GM12878 (cell line): Measurements from ENCODE around the gene SPPL2B. TPM values are rescaled to one million over a fixed set of nuclear protein-coding genes. Genes with fewer than 3 reads are reported as not detected.
A peak's percentile ranks its signal among the peaks of the same experiment; 100 is the strongest.
"Not testable (repeated sequence)": the region's sequence is repeated elsewhere in the genome, so short reads cannot be mapped to it uniquely, and the experiment has no call there.

Experiments
- ATAC-seq: fragments of 200-7000 bp; cut with Tn5 transposase; 3 replicates; pipeline ENCODE4 v1.9.1; 2020; ENCODE audit warnings: mild to moderate bottlenecking, moderate library complexity
- BruUV-seq: library from RNA; stranded (reverse); fragments of 400-500 nt; replicated peaks from 2 replicates; lab custom pipeline; 2021; lab: Mats Ljungman, UMichigan
- CTCF ChIA-PET: fragments of 300-600 bp; sonication (Branson Sonifier 250); formaldehyde crosslinking; extraction: SDS; loops from one replicate; lab custom pipeline; 2021; ENCODE audit warnings: inconsistent platforms; lab: Yijun Ruan, JAX
- POLR2A ChIA-PET: fragments of 350-600 bp; formaldehyde crosslinking; extraction: SDS; loops from one replicate; lab custom pipeline; 2021; ENCODE audit warnings: inconsistent platforms; lab: Charles Lee
- RAD21 ChIA-PET: fragments of 300-600 bp; sonication (Branson Sonifier 250); formaldehyde crosslinking; loops from one replicate; lab custom pipeline; 2023; ENCODE audit warnings: antibody characterized with exemption; ENCODE audit not compliant: unreplicated experiment; lab: Charles Lee
- SMC1A ChIA-PET: fragments of 300-600 bp; sonication (Branson Sonifier 250); formaldehyde crosslinking; loops from one replicate; lab custom pipeline; 2023; ENCODE audit not compliant: unreplicated experiment, uncharacterized antibody; lab: Charles Lee
- DNase-seq: peaks from one replicate; pipeline ENCODE4 v3.0.0-alpha.2; 2011; ENCODE audit warnings: low read depth, low spot score
- FAIRE-seq: peaks from 3 replicates; lab custom pipeline; 2011; peaks lifted over from hg19 to GRCh38; lab: Jason Lieb, UNC
- H2AFZ ChIP-seq: 2 replicates; pipeline ENCODE4 v1.6.0; 2011; ENCODE audit warnings: low read depth, low read length, control low read depth; ENCODE audit not compliant: control insufficient read depth
- H3K27ac ChIP-seq: 2 replicates; pipeline ENCODE4 v1.5.1; 2011; ENCODE audit warnings: control low read depth; ENCODE audit not compliant: control insufficient read depth, insufficient read depth
- H3K27me3 ChIP-seq, 2 experiments: replicated peaks in 1 of 2; 2 replicates each; pipeline versions ENCODE4 v1.6.0 to v1.6.1; 2011; ENCODE audit warnings: low read length in 1 of 2; ENCODE audit not compliant: control insufficient read depth in 2 of 2, insufficient read depth in 2 of 2
- H3K36me3 ChIP-seq, 2 experiments: 2 replicates each; pipeline ENCODE4 v1.5.1; 2011; ENCODE audit warnings: low read length in 1 of 2; ENCODE audit not compliant: control insufficient read depth in 2 of 2, insufficient read depth in 2 of 2
- H3K4me1 ChIP-seq: 2 replicates; pipeline ENCODE4 v1.6.1; 2011; ENCODE audit warnings: mild to moderate bottlenecking, low read length, moderate library complexity, mixed read lengths; ENCODE audit not compliant: control insufficient read depth, insufficient read depth
- H3K4me2 ChIP-seq: 2 replicates; pipeline ENCODE4 v1.6.0; 2011; ENCODE audit warnings: control low read depth; ENCODE audit not compliant: control insufficient read depth, insufficient read depth
- H3K4me3 ChIP-seq: fragments of 200-600 bp; sonication (generic); 2 replicates; pipeline ENCODE4 v1.5.1; 2016
- H3K79me2 ChIP-seq: 2 replicates; pipeline ENCODE4 v1.6.0; 2011; ENCODE audit warnings: low read length; ENCODE audit not compliant: control insufficient read depth, insufficient read depth
- H3K9ac ChIP-seq: 2 replicates; pipeline ENCODE4 v1.8.0; 2011; ENCODE audit warnings: low read length, control low read depth, mixed read lengths; ENCODE audit not compliant: control insufficient read depth, insufficient read depth
- H3K9me3 ChIP-seq: replicated peaks from 3 replicates; pipeline ENCODE4 v1.5.1; 2011; ENCODE audit warnings: mild to moderate bottlenecking, low read length; ENCODE audit not compliant: control insufficient read depth, insufficient read depth
- H4K20me1 ChIP-seq: 2 replicates; pipeline ENCODE4 v1.6.0; 2011; ENCODE audit not compliant: control insufficient read depth, insufficient read depth
- WGBS: methylation state at CpG from one replicate; pipeline ENCODE4 v1.1.6; 2016; ENCODE audit warnings: low lambda C conversion rate; ENCODE audit not compliant: insufficient replicate concordance, insufficient coverage; ENCODE audit errors: missing lambda C conversion rate; 5-methylcytosine and 5-hydroxymethylcytosine counted together
- in situ Hi-C: fragments of 300-500 bp; cut with MboI; formaldehyde crosslinking; loops from 9 replicates; pipeline ENCODE4 v1.14.3; 2018; ENCODE audit warnings: mixed read lengths
- intact Hi-C: fragments of 100-400 bp; cut with micrococcal nuclease; formaldehyde crosslinking; loops from one replicate; pipeline ENCODE4 v1.14.2; 2022; ENCODE audit not compliant: unreplicated experiment
- polyA plus RNA-seq, 11 experiments: library from polyadenylated mRNA; depleted of rRNA in 4 of 11; unstranded in 6 of 11; stranded (reverse) in 5 of 11; fragments of >200 nt; fragmentation: Nextera tagmentation in 4 of 11; fragmentation: Illumina TruSeq in 1 of 11; extraction: Ambion mirVana in 4 of 11; extraction: Trizol in 1 of 11; gene quantifications; 1 replicate in 1 of 11; 2 replicates in 10 of 11; pipeline versions ENCODE4 v1.2.1 to v1.2.3, GENCODE V29; 2011 to 2016; ENCODE audit warnings: inconsistent platforms in 2 of 11, missing spikeins in 2 of 11, low read depth in 1 of 11
- total RNA-seq, 4 experiments: library from RNA; depleted of rRNA in 3 of 4; stranded (reverse); fragments of >200 nt in 3 of 4; fragmentation: Illumina TruSeq in 1 of 4; extraction: Trizol in 1 of 4; gene quantifications; 2 replicates each; pipeline versions ENCODE4 v1.2.1 to v1.2.3, GENCODE V29; 2013 to 2021

The SPPL2B gene
- total and polyA plus RNA-seq, 10 of the 15 experiments (the other 5 are each of a cell fraction or from before 2014, with no cell fraction given) = 0.29 to 56.5 (median 18.3) TPM

GRCh38 chr19:2395293-2395829 is 66.9 kb downstream of the SPPL2B start:
- H4K20me1 ChIP-seq, H3K9ac ChIP-seq, BruUV-seq, POLR2A ChIA-PET, H2AFZ ChIP-seq, ATAC-seq, DNase-seq, H3K79me2 ChIP-seq, H3K27me3 ChIP-seq, H3K4me3 ChIP-seq, in situ Hi-C loops, FAIRE-seq, H3K36me3 ChIP-seq, H3K9me3 ChIP-seq, H3K4me1 ChIP-seq: not testable (repeated sequence)
- intact Hi-C loops = loop anchor here (10.0 kb wide), 1 partner anchor 219 kb away; no protein-coding TSS in a partner anchor
- ChIA-PET SMC1A (interaction anchor here (1.4 to 1.9 kb wide), 2 partner anchors 133 to 219 kb away, joined by 3 to 5 read pairs; no protein-coding TSS in a partner anchor), CTCF (interaction anchor here (1.1 to 5.6 kb wide), 3 partner anchors 133 to 241 kb away, joined by 3 to 66 read pairs (median 24); no protein-coding TSS in a partner anchor), RAD21 (interaction anchor here (1.2 to 5.3 kb wide), 6 partner anchors 32 to 241 kb away, joined by 3 to 31 read pairs (median 4); partner anchors contain the start of gene TIMM13)
- Histone ChIP-seq H3K27ac (peak overlapping the region; percentile 62), H3K4me2 (peak overlapping the region; percentile 17; the same call in 1 of the 2 replicates)
- WGBS = 99% methylated on average over 18 of the region's 18 CpGs

DNA sequence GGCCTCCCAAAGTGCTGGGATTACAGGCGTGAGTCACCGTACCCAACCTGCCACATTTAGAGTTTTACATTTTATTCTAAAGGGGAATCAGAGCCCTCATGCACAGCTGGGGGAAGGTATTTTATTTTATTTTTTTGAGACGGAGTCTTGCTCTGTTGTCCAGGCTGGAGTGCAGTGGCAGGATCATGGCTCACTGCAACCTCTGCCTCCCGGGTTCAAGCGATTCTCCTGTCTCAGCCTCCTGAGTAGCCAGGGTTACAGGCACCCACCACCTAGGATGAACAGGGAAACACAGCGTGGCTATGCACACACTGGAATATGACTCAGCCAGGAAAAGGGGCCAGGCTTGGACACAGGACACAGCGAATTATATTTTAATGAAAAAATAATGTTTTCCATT is 68.7 kb downstream of the SPPL2B start:
- DNase-seq, H3K4me3 ChIP-seq, H2AFZ ChIP-seq, H3K36me3 ChIP-seq, H3K27ac ChIP-seq, H3K27me3 ChIP-seq, H4K20me1 ChIP-seq, H3K4me1 ChIP-seq, in situ Hi-C loops, H3K9ac ChIP-seq, ATAC-seq, RAD21 ChIA-PET, FAIRE-seq, H3K79me2 ChIP-seq, H3K4me2 ChIP-seq, H3K9me3 ChIP-seq, BruUV-seq: not testable (repeated sequence)
- CTCF ChIA-PET = interaction anchor here (0.5 kb wide), 1 partner anchor 227 kb away, joined by 3 read pairs; no protein-coding TSS in a partner anchor
- WGBS = 97% methylated on average over 7 of the region's 7 CpGs
- POLR2A ChIA-PET = interaction anchor here (0.6 kb wide), 1 partner anchor 58 kb away, joined by 3 read pairs; no protein-coding TSS in a partner anchor
- intact Hi-C loops = loop anchor here (10.0 kb wide), 1 partner anchor 218 kb away; no protein-coding TSS in a partner anchor
- SMC1A ChIA-PET = interaction anchor here (1.1 kb wide), 1 partner anchor 222 kb away, joined by 3 read pairs; no protein-coding TSS in a partner anchor
